ENCODE measurements around the gene MBIP.
A peak's percentile ranks its signal among the peaks of the same experiment; 100 is the strongest.

MBIP gene

DNA sequence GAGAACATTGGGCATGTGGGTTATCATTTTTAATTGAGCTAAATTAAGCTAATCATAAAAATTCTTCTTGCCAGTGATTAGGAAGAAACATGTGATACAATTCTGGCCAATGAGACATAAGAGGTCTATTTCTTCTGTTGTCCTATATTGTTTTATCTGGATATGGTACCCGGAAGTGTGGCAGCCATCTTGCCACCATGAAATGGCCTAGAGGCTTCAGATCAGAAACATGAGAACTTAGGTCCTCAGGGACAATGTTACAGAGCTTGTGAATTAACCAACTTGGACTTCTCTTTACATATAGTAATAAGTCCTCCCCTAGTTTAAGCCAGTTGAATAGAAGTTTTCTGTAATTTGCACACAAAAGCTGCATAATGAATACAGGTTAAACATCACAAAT lies 30.5 kb downstream of the MBIP start:
- no peak overlapping the region for H3K27ac ChIP-seq
- TF ChIP-seq, protein P1, sequence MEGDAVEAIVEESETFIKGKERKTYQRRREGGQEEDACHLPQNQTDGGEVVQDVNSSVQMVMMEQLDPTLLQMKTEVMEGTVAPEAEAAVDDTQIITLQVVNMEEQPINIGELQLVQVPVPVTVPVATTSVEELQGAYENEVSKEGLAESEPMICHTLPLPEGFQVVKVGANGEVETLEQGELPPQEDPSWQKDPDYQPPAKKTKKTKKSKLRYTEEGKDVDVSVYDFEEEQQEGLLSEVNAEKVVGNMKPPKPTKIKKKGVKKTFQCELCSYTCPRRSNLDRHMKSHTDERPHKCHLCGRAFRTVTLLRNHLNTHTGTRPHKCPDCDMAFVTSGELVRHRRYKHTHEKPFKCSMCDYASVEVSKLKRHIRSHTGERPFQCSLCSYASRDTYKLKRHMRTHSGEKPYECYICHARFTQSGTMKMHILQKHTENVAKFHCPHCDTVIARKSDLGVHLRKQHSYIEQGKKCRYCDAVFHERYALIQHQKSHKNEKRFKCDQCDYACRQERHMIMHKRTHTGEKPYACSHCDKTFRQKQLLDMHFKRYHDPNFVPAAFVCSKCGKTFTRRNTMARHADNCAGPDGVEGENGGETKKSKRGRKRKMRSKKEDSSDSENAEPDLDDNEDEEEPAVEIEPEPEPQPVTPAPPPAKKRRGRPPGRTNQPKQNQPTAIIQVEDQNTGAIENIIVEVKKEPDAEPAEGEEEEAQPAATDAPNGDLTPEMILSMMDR (conservative IDR thresholded peaks at IDR 0.05; ENCODE audit: low read depth) = no peak
- ChIA-PET POLR2A (ENCODE audit: low non-redundant PET) (no interaction called here), CTCF (no interaction called here)
- DNase-seq (ENCODE audit: low spot score) = no peak

DNA sequence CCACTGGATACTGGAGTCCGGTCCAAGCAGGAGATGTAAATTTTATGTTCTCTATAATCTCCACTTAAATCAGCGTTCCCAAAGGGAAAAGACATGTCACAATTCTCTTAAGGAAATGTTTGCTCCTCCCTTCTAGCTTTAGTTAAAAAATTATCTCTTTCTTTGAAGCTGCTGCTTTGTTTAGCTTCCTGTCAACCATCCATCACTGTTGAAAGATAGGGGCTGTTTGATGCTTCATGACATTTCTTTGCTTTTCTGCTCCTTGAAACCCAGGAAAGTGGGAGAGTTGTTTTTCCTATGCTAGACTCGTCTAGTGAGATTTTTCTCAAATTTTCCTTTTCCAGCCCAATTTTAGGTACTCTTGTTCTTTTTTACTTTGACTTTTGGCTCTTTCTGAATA lies 31.9 kb downstream of the MBIP start:
- H3K27ac ChIP-seq = no peak overlapping the region
- DNase-seq (ENCODE audit: low spot score) = no peak
- ChIA-PET POLR2A (ENCODE audit: low non-redundant PET) (no interaction called here), CTCF (no interaction called here)
- TF ChIP-seq, protein P1 (conservative IDR thresholded peaks at IDR 0.05; ENCODE audit: low read depth) = no peak

DNA sequence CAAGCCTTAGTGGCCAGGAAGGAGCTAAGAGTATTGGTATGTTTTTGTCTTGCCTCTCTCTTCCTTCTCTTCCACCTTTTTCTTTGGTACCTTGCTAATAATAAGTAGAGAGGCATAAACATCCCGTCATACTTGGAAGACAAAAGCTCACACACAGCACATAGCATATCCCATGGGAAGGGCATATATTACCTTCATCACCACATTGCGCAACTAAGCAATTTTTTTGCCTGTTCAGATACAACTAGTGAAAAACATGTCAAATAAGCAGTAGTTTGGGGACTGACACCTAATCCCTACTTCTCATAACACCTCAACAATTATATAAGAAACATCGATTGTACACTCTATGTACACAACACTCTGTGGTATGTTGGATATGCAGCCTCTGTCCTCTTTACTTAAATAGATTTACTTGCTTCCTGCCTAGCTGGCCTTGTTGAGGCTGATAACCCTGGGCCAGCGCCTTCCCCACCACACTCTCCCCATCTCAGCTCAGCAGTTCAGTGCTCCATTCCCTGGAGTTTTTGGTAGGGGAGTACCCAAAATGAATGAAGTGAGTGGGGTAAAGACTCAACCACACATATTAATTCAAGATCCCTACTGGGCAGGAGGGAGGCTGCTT lies 35.4 kb downstream of the MBIP start:
- TF ChIP-seq, protein P1 (conservative IDR thresholded peaks at IDR 0.05; ENCODE audit: low read depth) = no peak
- POLR2A ChIA-PET (ENCODE audit: low non-redundant PET) = no interaction called here

DNA sequence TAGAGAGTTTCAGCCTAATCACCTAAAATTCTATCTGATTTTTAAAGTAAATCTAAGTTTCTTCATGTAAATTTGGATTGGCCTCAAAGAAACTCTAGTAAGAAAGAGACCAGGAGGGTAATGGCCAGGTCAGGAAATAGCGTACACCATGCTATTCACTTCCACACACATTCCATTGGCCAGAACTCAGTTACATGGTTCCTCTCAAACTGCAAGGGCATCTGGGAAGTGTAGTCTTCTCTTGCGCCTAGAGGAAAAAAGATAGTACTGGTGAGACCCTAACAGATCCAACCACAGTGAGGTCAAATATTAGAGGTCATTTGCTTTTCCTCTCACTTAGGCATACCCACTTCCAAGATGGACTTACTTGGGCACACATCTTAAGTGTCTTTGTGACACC lies 39.1 kb downstream of the MBIP start:
- ChIA-PET POLR2A (ENCODE audit: low non-redundant PET) (no interaction called here), CTCF (interaction anchor here (0.6 kb wide), 1 partner anchor 199 kb away, joined by 4 read pairs; no protein-coding TSS in a partner anchor)
- no peak overlapping the region for H3K27ac ChIP-seq
- TF ChIP-seq, protein P1 (conservative IDR thresholded peaks at IDR 0.05; ENCODE audit: low read depth) = no peak
- DNase-seq (ENCODE audit: low spot score) = no peak

More for the DNA sequence above, 35.4 kb downstream of the MBIP start:
- CTCF ChIA-PET = no interaction called here
- H3K27ac ChIP-seq = no peak overlapping the region
- DNase-seq (ENCODE audit: low spot score) = no peak

DNA sequence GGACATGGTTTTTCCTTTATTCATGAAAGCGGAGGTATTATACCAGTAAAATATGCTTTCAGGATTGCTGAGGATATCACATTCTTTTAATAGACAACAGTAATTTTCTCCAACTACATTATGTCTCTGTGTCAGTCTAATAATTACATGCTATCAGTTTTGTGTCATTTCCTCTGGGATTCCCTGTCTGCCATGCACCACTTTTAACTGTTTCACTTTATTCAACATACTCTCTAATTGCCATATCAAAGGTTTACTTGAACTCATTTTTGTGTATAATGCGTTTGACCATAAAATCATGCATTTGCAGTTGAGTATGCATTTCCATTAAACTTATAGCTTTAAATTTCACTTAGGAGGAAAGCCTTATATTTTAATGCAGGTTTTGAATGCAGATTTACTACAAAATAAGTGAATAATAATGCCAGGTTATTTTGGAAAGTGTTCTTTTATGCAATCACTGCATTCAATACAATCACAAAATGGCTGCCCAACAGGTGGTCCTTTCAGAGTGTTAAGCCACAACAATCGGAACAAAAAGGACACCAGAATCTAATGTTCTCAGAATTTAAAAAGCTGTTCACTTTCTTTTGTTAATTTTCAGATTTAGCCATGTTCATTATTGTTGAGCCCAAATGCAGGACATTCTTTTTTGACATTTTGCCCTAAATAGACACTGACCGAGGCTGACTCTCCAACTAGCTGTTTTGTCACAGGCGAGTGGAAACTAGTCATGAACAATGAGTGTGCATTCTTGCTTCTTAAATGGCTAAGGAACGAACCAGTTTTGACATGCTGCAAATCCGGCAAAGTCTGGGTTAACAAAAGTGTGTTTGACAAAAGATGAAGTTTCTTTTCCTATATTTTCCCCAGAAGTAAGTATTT lies 40.9 kb downstream of the MBIP start:
- CTCF ChIA-PET = no interaction called here
- DNase-seq (ENCODE audit: low spot score) = peak; percentile 32
- TF ChIP-seq, protein P1 (conservative IDR thresholded peaks at IDR 0.05; ENCODE audit: low read depth) = no peak
- no peak overlapping the region for H3K27ac ChIP-seq
- POLR2A ChIA-PET (ENCODE audit: low non-redundant PET) = no interaction called here

DNA sequence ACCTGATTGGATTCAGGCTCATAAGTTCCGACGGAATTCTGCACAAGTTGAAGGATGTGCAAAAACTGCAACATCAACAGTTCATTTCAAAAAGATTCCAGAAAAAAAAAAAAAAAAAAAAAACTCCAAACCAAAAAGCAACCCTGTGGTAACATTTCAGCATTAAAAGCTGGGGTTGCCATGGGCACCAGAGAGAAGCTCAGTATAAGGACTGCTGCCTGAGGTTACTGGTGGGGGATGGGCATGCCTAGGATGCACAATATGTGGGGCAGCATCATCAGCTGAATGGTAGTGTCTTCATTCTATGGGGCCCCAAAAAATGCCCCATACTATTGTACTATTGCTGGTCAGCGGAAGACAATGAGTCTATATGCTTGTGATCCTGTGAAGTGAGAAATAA lies 44.7 kb downstream of the MBIP start:
- DNase-seq (ENCODE audit: low spot score) = no peak
- CTCF ChIA-PET = interaction anchor here (0.7 kb wide), 1 partner anchor 667 kb away, joined by 3 read pairs; no protein-coding TSS in a partner anchor
- POLR2A ChIA-PET (ENCODE audit: low non-redundant PET) = no interaction called here
- TF ChIP-seq, protein P1 (conservative IDR thresholded peaks at IDR 0.05; ENCODE audit: low read depth) = no peak
- H3K27ac ChIP-seq = no peak overlapping the region
